WERI-Rb-1 (cell line): ENCODE data around the gene FBLN2.

Experiments
- DNase-seq: peaks from one replicate; pipeline ENCODE4 v3.0.0-alpha.2; 2020
- H3K27ac ChIP-seq: fragments of 250-450 bp; sonication (Bioruptor Pico); 2 replicates; pipeline ENCODE4 v1.5.1; 2020; ENCODE audit warnings: mild to moderate bottlenecking, moderate library complexity
- H3K27me3 ChIP-seq: fragments of 250-450 bp; sonication (Bioruptor Pico); 2 replicates; pipeline ENCODE4 v1.5.1; 2021; ENCODE audit warnings: mild to moderate bottlenecking, low read depth, moderate library complexity; ENCODE audit not compliant: insufficient read depth, severe bottlenecking
- H3K36me3 ChIP-seq: fragments of 250-450 bp; sonication (Bioruptor Pico); 2 replicates; pipeline ENCODE4 v1.5.1; 2020; ENCODE audit warnings: mild to moderate bottlenecking, moderate library complexity
- H3K4me3 ChIP-seq: 2 replicates; pipeline ENCODE4 v1.5.1; 2011; ENCODE audit warnings: low read depth, mild to moderate bottlenecking, control low read depth, low read length
- H3K9me3 ChIP-seq: fragments of 250-450 bp; sonication (Bioruptor Pico); 2 replicates; pipeline ENCODE4 v1.5.1; 2021; ENCODE audit warnings: mild to moderate bottlenecking, moderate library complexity; ENCODE audit not compliant: severe bottlenecking
- TF ChIP-seq, protein P1 (sequence below): IDR thresholded peaks from 2 replicates; pipeline ENCODE4 v1.5.1; 2011; ENCODE audit warnings: low read depth, mild to moderate bottlenecking, control low read depth, inconsistent platforms, low read length

Gene FBLN2

DNA sequence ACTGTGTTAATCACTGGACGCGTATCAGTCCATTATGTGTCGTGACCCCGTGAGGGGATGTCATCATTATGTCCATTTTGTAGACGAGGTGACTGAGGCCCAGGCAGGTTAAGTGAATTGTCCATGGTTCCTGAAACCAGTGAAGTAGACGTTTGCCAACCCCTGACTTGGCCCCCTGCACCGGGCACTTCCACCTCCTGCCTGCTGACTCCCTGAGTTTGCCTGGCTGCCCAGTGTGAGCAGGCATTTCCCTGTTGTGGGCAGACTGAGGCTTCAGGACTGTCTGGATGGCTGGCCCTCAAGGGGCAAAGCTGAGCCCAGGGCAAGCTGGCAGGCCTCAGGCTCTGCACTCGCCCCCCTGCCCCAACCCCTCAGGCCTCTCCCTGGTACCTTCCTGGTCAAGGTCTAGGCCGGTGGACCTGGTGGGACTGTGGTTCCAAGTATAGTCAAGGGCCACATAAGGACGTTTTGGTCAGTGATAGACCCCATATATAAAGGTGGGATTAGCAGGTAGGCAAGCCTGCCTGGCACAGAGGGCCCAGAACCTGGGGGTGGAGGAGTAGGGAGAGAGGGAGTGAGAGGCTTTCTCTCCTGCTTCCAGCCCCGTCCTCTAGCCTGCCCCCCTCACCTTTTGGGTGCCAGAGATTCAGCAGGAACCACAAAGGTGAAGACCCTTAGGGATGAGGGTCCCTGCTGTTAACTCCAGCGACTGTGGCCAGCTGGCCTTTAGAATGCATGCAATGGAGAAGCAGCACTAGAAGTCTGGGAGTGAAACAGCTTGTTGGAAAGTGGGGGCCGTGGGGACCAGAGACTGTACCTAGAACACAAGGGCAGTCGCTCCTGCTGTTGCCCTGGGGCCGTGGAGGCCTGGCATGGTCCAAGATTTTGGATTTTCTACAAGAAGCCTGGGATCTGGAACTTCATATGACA is 34.6 kb downstream of the FBLN2 start:
- Histone ChIP-seq H3K9me3 (no peaks in the 10 kb centered on the region), H3K27me3 (no peaks in the 10 kb centered on the region), H3K36me3 (no peaks in the 10 kb centered on the region), H3K4me3 (no peak overlapping the region), H3K27ac (no peak overlapping the region)
- TF ChIP-seq, protein P1, sequence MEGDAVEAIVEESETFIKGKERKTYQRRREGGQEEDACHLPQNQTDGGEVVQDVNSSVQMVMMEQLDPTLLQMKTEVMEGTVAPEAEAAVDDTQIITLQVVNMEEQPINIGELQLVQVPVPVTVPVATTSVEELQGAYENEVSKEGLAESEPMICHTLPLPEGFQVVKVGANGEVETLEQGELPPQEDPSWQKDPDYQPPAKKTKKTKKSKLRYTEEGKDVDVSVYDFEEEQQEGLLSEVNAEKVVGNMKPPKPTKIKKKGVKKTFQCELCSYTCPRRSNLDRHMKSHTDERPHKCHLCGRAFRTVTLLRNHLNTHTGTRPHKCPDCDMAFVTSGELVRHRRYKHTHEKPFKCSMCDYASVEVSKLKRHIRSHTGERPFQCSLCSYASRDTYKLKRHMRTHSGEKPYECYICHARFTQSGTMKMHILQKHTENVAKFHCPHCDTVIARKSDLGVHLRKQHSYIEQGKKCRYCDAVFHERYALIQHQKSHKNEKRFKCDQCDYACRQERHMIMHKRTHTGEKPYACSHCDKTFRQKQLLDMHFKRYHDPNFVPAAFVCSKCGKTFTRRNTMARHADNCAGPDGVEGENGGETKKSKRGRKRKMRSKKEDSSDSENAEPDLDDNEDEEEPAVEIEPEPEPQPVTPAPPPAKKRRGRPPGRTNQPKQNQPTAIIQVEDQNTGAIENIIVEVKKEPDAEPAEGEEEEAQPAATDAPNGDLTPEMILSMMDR = no peak
- no peak for DNase-seq

DNA sequence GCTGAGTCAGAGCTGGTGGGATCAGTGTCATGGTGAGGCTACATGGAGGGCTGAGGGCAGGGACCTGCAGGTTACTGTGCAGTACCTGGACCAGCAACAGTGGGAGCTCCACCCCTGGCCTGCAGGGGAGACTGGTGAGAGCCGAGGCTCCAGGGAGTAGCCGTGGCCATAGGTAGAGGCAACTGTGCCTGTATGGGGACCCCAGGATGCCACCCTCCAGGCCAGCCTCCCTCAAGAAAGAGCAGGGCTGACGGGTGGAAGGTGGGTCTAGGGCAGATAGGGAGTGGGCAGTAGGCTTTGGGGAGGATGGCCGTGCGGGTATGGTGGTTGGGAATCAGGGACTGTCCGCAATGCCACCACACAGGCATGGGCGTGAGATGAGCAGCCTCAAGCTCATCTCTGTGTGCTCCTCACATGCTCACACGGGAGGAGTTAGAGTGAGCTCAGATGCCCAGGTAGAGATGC is 35.5 kb downstream of the FBLN2 start:
- no peaks in the 10 kb centered on the region for H3K9me3 ChIP-seq
- TF ChIP-seq, protein P1 = no peak
- H3K4me3 ChIP-seq = no peak overlapping the region
- no peaks in the 10 kb centered on the region for H3K36me3 ChIP-seq
- no peaks in the 10 kb centered on the region for H3K27me3 ChIP-seq
- no peak for DNase-seq
- no peak overlapping the region for H3K27ac ChIP-seq

DNA sequence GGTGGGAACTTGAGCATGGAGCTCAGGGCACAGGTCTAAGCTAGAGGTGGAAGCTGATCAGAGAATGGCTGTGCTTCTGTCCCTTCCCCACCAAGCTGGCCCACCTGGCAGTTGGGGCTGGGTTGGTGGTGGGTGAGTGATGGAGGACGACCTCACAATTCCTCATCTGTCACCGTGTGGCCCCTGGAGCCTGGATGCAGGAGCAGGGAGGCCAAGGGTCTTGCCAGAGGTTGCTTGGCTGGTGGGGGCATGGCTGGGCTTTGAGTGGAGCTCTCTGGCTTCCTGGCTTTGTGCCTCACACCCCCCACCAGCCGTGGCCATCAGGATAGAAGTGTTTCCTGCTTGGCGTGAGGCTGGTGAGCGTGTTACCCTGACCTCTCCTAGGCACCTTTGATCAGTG is 36.0 kb downstream of the FBLN2 start:
- DNase-seq = no peak
- Histone ChIP-seq H3K36me3 (no peaks in the 10 kb centered on the region), H3K27ac (no peak overlapping the region), H3K27me3 (no peaks in the 10 kb centered on the region), H3K9me3 (no peaks in the 10 kb centered on the region), H3K4me3 (no peak overlapping the region)
- TF ChIP-seq, protein P1 = no peak

DNA sequence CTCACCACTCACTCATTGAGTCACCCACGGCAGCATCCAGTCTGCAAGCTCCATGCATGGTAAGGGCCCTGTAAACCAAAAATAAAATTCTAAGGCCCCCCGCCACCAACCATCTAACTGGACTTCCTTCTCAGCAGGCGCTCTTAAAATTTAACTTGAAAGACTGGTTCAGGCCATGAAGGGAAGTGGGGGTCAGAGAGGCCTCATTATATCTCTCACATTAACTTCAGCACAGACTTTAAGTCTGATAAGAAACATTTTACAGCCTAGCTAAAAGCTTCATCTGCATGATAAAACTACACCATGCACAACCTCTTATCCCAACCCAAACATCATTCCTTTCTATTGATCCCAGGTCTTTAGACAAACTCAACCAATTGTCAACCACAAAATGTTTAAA is 38.5 kb downstream of the FBLN2 start:
- Histone ChIP-seq H3K27me3 (no peaks in the 10 kb centered on the region), H3K9me3 (no peaks in the 10 kb centered on the region), H3K27ac (no peak overlapping the region), H3K4me3 (no peak overlapping the region), H3K36me3 (no peaks in the 10 kb centered on the region)
- TF ChIP-seq, protein P1 = no peak
- DNase-seq = no peak

DNA sequence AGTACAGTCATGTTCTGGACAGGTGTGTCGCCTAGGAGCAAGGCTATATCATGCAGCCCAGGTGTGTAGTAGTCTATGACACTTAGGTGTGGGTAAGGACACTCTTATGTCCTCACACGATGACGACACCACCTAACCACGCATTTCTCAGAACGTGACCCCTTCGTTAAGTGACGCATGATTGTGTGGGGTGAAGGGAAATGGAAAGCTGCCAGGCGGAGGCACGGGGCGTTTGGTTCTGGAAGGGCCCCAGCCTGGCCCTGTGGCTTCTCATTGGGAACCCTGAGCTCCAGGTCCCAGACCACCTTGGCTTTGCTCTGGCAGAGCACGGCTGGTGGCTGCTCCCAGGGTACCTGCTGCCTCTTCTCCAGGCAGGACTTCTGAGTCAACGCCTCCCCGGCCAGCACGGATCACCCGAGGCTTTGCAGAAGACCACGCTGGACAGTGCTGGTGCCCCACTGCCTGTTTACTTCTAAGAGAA is 39.3 kb downstream of the FBLN2 start:
- DNase-seq = no peak
- Histone ChIP-seq H3K9me3 (no peaks in the 10 kb centered on the region), H3K27ac (no peak overlapping the region), H3K4me3 (no peak overlapping the region), H3K36me3 (no peaks in the 10 kb centered on the region), H3K27me3 (no peaks in the 10 kb centered on the region)
- TF ChIP-seq, protein P1 = no peak
